GM18511 (cell line): ENCODE results near the gene FAM111B.

Source experiments
- ATAC-seq: cut with Tn5 transposase; IDR thresholded peaks from one replicate; pipeline ENCODE4 v1.9.1; 2021; ENCODE audit warnings: mild to moderate bottlenecking, moderate library complexity; ENCODE audit not compliant: unreplicated experiment

The FAM111B gene

DNA sequence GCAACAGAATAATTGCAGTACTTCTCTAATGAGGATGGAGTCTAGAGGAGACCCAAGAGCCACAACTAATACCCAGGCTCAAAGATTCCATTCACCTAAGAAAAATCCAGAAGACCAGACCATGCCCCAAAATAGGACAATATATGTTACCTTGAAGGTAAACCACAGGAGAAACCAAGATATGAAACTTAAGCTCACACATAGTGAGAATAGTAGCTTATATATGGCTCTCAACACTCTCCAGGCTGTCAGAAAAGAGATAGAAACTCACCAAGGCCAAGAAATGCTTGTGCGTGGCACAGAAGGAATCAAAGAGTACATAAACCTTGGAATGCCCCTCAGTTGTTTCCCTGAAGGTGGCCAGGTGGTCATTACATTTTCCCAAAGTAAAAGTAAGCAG, 44.7 kb downstream of the FAM111B start:
- ATAC-seq = peak; percentile 63

DNA sequence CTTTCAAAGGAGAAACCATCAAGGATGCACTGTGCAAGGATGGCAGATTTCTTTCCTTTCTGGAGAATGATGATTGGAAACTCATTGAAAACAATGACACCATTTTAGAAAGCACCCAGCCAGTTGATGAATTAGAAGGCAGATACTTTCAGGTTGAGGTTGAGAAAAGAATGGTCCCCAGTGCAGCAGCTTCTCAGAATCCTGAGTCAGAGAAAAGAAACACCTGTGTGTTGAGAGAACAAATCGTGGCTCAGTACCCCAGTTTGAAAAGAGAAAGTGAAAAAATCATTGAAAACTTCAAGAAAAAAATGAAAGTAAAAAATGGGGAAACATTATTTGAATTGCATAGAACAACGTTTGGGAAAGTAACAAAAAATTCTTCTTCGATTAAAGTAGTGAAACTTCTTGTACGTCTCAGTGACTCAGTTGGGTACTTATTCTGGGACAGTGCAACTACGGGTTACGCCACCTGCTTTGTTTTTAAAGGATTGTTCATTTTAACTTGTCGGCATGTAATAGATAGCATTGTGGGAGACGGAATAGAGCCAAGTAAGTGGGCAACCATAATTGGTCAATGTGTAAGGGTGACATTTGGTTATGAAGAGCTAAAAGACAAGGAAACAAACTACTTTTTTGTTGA, 45.4 kb downstream of the FAM111B start:
- ATAC-seq = peak; percentile 87

DNA sequence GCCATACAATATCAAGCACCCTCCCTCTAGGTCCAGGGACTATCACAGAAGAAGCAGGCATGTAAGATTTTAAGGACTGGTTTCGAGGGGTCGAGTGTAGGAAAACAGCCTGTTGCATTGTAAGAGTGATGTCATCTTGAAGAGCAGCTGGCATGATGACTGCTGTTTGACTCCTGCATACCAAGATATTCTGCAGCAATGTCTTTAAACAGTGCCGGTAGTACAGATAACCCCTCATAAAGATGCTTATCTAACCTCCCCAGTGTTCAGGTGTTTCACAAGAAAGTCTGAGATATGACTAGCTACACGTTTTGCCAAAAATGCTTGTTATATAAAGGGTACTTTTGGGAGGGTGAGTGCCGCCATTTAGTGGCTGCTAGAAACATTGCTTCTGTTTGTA, 47.6 kb downstream of the FAM111B start:
- no peak for ATAC-seq

DNA sequence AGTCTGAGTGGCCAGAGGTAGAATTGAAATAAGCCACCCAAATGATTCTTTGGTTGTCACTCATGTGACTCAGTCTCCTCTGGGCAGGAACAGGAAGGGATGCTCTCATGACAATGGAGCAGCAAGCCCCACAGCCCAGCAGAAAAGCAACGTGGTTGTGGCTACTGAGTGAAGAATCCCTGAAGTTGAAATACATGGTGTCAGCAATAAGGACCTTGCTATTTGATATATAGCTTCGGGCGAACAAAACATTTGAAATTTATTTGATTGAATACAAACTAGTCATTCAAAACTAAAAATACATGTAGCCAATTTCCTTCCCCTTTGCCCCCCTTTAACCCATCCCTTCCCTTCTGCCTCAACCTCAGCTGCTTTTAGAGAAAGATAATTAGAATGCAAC, 50.4 kb downstream of the FAM111B start:
- ATAC-seq = no peak

DNA sequence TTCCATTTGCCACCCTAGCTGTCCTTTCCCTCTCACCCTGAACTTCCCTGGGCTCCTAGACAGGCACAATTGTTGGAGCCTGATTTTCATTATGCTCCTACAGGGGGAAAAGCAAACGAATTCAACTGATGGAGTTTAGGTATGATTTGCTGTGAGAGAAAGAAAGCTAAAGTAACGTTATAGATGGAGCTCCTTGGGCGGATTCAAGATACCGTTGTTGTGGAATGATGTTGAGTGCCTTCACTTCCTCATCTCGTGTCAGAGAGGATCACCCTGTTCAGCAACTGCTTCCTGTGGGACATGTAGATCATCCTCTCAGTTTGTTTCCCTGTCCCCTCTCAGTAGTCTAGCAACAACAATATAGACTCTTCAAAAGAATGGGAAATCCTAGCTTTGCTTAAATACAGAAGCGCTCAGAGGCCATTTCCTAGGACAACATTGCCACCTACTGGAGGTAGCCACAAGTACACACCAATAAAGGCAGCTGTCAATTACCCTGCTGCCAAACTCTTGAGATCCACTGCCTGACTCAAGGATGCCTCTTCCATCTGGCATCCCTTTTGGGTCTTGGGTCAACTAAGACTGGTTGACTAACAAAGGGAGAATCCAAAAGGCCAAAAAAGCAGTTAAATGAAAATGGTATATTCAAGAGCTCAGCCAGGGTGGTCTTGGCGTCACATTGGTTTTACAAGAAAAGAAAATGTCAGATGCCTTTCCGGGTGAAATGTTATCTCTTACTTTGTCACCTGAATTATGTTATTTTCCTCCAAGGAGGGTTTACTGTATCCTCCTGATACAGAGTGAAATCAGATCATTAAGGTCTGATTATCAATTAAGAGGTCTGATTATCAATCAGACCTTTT, 51.4 kb downstream of the FAM111B start:
- ATAC-seq = peak; percentile 96

DNA sequence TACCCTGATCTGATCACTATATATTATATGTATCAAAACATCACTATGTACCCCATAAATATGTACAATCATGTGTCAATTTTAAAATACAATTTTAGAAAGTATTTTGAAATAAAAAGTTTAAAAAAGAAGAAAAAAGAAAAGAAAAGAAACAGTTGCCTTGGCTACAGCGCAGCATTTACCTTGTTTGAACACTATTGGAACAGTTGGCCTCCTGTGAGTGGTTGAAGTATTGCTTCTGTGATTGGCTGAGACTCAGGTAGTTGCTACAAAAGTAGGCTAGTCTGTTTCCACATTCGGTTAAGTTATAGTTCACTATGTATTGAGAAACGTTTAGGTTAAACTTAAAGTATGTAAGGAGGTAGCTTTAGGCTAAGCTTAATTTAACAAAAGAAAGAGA, 57.0 kb downstream of the FAM111B start:
- no peak for ATAC-seq

DNA sequence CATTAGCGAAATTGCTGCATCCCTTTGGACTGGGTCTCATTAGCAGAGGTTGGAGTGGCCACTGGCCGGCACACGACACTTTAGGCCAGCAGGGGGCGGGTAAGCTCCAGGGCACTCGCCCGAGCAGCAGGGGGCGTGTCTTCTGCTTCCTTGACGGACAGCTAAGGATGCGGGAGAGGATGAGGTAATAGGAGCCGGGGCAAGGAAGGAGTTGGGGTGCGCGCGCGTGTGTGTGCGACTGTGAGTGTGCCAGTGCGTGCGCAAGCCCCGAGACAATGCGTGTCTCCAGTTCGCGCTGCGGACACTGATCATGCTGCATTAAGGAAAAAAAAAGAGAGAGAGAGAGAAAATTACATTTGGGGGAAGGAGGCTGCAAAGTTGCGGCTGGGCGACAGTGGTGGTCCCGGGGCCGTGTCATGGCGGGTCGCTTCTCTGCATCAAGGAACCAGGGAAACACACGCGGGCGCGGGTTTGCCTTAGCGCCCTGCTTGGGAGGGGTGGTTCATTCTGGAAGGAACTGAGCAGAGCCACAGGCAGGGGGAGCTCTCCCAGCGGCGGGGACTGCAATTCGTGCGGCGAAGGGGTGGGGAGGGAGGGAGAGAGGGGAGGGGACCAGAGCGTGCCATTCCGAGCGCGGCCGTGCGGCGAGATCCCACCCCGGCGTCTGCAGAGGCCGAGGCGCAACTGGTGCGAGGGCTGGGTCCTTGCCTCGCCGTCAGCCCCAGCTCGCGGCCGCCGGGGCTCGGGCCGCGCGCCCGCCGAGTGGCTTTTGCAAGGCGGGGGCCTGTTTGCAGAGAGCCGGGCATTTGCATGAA, 64.7 kb downstream of the FAM111B start, which contains the start of gene DTX4:
TSS of gene DTX4 (plus strand) at position 625 of the 815 bp plus-strand sequence. CDS start 464 bp downstream, outside the sequence.
- peak; percentile 78 for ATAC-seq

DNA sequence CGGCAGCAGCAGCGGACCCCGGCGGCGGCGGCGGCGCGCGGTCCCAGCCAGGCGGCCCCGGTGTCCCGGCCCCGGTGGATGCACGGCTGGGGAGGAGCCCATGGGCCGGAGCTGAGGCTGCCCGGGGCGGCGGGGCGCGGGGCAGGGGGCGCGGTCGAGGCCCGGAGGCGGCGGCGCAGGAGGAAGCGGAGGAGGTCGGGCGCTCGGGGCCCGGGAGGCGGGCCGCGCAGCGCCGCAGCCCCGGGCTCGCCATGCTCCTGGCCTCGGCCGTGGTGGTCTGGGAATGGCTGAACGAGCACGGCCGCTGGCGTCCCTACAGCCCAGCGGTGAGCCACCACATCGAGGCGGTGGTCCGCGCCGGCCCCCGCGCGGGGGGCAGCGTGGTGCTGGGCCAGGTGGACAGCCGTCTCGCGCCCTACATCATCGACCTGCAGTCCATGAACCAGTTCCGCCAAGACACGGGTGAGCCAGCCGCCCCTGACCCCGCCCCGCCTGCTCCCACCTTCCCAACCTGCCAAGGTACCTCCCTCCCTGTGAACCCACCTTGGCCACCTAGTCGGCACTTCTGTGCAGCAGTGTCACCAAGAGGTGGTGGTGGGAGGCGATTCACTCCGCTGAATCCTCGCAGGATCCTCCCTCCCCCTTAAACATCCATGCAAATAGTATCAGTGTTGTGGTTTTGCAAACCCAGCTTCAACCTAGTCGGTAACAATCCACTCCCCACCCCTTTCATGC, 65.5 kb downstream of the FAM111B start:
- peak; percentile 45 for ATAC-seq

DNA sequence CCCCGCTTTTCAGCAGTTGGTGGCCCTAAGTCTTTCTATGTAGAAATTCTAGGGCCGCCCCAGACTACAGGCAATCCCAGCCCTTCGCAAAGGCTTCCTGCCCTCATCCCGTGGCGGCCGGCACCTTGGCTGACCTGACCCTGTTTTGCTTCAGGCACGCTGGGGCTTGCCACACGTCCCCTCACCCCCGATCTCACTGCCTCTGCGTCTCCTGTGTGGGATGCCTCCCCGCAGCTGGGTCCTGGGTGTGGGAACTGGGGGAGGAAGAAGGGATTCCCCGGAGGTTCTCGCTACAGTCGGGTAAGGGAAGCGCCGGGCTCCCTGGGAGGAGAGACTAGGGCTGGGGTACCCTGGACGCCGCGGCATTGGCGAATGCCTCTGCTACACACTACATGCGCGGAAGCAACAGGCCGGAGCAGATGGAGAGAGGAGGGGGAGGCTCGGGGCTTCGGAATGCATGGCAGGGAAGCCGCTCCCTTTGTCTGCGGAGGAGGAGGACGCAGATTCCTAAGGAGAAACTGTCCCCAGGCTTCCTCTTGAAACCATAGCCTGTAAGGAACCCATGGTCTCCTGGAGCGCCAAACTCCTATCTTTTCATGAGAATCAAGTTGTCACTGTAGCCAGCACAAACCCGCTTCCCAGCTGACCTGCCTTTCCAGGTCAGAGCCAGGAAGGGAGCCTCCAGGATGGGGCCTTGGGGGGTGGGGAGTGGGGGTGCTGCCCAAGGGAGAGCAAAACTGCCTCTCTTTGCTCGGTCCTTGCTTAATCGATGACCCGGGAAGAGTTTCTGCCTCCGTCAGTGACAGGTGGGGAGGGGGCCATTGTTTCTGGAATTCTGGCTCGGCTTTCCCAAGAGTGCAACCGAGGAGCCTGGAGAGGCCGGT, 66.3 kb downstream of the FAM111B start:
- peak; percentile 2 for ATAC-seq

DNA sequence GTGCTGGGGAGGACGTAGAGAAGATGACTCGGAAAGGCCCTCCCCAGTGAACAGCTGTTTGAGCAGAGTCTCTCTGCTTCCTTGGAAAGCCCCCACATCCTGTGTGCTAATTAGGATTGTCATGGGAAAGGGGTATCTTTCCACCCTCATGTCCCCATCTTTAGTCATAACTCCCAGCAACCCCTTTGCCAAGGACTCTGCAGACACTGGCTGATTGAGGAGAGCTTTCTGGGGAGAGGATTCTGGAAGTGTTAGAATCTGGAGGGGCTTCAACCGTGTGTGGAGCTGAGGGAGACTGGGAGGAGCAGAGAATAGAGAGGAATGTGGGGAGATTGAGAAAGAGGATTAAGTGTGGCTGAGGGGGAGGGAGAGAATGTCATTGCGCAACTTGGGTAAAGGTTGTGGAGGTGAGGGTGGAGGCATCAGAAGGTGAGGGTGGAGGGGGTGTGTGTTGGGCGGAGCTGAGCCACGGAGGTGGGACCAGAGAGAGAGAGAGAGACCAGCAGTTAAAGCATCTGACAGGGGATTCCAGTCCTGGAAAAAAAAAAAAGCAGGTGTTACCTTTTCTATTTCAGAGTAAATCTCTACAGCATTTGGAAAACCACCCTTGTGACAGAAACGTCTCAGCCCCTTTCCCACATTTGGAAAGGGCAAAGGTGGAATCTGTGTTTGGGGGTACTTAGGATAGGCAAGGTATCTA, 67.1 kb downstream of the FAM111B start:
- no peak for ATAC-seq

DNA sequence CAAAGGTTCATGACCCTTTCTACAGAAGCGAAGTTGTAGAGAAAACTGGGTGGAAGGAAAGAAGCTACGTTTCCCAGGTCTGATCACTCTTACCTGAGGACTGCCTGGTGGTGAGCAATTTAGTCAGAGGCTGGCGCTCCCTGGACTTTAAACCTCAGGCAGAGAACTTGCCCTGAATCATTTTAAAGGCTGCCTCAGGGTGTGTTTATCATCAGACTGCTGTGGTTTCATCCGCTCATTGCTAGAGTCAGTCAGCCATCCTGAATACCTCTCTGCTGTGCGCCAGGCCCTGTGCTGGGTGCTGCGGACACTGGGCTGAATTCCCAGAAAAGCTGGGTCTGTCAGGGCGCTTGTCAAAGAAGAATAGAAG, 67.6 kb downstream of the FAM111B start:
- ATAC-seq = no peak

DNA sequence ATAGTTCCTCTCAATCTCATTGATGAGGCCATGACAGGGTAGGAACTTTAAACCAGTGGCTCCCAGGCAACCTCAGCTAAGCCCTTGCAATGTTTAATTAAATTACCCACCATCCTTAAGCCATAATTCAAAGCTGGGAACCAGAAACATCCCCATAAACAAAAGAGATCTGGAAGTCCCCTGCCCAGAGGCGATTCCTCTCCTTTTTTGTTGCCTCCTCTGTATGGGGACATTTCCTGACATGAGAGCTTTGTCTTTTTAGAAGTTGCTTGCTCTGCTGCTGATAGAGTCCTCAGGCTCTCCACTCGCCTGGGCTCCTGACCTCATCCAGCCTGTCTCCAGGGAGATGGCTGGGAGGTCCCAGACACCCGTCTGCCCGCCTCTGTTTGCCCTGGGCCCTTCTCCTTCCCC, 68.1 kb downstream of the FAM111B start:
- no peak for ATAC-seq

DNA sequence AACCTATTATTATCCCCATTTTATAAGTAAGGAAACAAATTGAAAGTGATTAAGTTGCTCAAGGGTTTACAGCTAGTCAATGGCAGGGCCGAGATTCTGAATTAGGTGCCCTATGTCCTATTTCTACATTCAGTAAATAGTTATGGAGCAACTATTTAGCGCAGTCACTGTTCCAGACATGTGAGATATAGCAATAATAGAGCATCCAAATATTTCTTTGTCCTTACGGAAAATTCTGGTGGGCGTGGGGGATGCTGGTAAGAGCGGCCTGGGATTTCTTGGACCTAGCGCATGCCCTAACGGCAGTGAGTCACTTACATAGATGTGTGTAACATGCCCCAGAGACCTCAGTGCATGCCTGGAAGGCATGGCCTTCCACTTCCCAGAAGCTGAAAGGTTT, 69.3 kb downstream of the FAM111B start:
- no peak for ATAC-seq
